Naive thymus-derived CD4-positive, alpha-beta T cell (primary cell): ENCODE results near the gene WNT10A. TPM values are rescaled to one million over a fixed set of nuclear protein-coding genes. Genes with fewer than 3 reads are reported as not detected.

Experiments
- polyA plus RNA-seq, 2 donors: library from polyadenylated mRNA; unstranded; fragments of 300-500 nt; fragmentation: Illumina TruSeq; gene quantifications; one replicate each; pipeline ENCODE4 v1.2.3, GENCODE V29; 2021
- total RNA-seq, 6 experiments: library from RNA in 5 of 6; stranded (reverse) in 5 of 6; gene quantifications; 1 replicate in 5 of 6; 2 replicates in 1 of 6; pipeline ENCODE4 v1.2.3 and lab custom pipeline; 2021 to 2026

Gene WNT10A
- total and polyA plus RNA-seq, 7 experiments from 2014 or later, result 0.19 to 4.2 (median 2.8) TPM

Other genes starting within 250 kb of the WNT10A start
- 10 to 100 TPM; 38.7 to 49.8 (median 40.8) TPM for gene ZNF142, start 221.2 kb upstream of the WNT10A start, total RNA-seq
- gene ZNF142, start 221.2 kb upstream of the WNT10A start, polyA plus RNA-seq, result 10 to 100 TPM in 1 of 2 donors, 1 to 10 TPM in 1; 6.0 to 14.3 TPM
- gene BCS1L, start 221.2 kb upstream of the WNT10A start, total RNA-seq, result 10 to 100 TPM; 21.4 to 62.0 (median 49.0) TPM
- 10 to 100 TPM; 15.5 to 21.2 TPM for gene BCS1L, start 221.2 kb upstream of the WNT10A start, polyA plus RNA-seq
- 10 to 100 TPM; 12.6 to 33.4 (median 28.3) TPM for gene RNF25, start 208.8 kb upstream of the WNT10A start, total RNA-seq
- 10 to 100 TPM; 17.4 to 29.5 TPM for gene RNF25, start 208.8 kb upstream of the WNT10A start, polyA plus RNA-seq
- gene STK36, start 208.8 kb upstream of the WNT10A start, total RNA-seq, result 10 to 100 TPM; 18.9 to 28.1 (median 19.7) TPM
- gene STK36, start 208.8 kb upstream of the WNT10A start, polyA plus RNA-seq, result 1 to 10 TPM; 2.6 to 3.6 TPM
- 10 to 100 TPM; 18.7 to 35.8 (median 21.2) TPM for gene TTLL4, start 170.0 kb upstream of the WNT10A start, total RNA-seq
- 1 to 10 TPM; 3.6 to 9.8 TPM for gene TTLL4, start 170.0 kb upstream of the WNT10A start, polyA plus RNA-seq
- 10 to 100 TPM in 1 of 5 experiments, 1 to 10 TPM in 3, under 1 TPM in 1; 0.19 to 10.6 (median 3.9) TPM for gene CYP27A1, start 98.7 kb upstream of the WNT10A start, total RNA-seq
- gene CYP27A1, start 98.7 kb upstream of the WNT10A start, polyA plus RNA-seq, result under 1 TPM in 1 of 2 donors, not detected in 1; 0.09 TPM
- gene PRKAG3, start 49.0 kb upstream of the WNT10A start, total RNA-seq, result not detected
- gene PRKAG3, start 49.0 kb upstream of the WNT10A start, polyA plus RNA-seq, result not detected
- under 1 TPM in 1 of 5 experiments, not detected in 4; 0.22 TPM for gene WNT6, start 21.0 kb upstream of the WNT10A start, total RNA-seq
- gene WNT6, start 21.0 kb upstream of the WNT10A start, polyA plus RNA-seq, result under 1 TPM in 1 of 2 donors, not detected in 1; 0.11 TPM
- not detected for gene CDK5R2, start 78.8 kb downstream of the WNT10A start, total RNA-seq
- not detected for gene CDK5R2, start 78.8 kb downstream of the WNT10A start, polyA plus RNA-seq
- not detected for gene FEV, start 104.3 kb downstream of the WNT10A start, total RNA-seq
- not detected for gene FEV, start 104.3 kb downstream of the WNT10A start, polyA plus RNA-seq
- gene CRYBA2, start 112.6 kb downstream of the WNT10A start, total RNA-seq, result not detected
- not detected for gene CRYBA2, start 112.6 kb downstream of the WNT10A start, polyA plus RNA-seq
- gene CFAP65, start 160.7 kb downstream of the WNT10A start, total RNA-seq, result not detected
- not detected for gene CFAP65, start 160.7 kb downstream of the WNT10A start, polyA plus RNA-seq
- under 1 TPM in 2 of 5 experiments, not detected in 3; 0.17 to 0.24 TPM for gene IHH, start 180.1 kb downstream of the WNT10A start, total RNA-seq
- not detected for gene IHH, start 180.1 kb downstream of the WNT10A start, polyA plus RNA-seq